Thymus (tissue), 11 donors: Measurements from ENCODE around the gene HES4. TPM values are rescaled to one million over a fixed set of nuclear protein-coding genes. Genes with fewer than 3 reads are reported as not detected.

Experiments used
- DNase-seq, 9 donors: peaks; one replicate each; pipeline ENCODE4 v3.0.0-alpha.2; 2013; ENCODE audit warnings: low spot score in 9 of 9, low read depth in 6 of 9, missing footprints in 1 of 9
- H3K27ac ChIP-seq, 2 donors: one replicate each; pipeline ENCODE4 v1.5.1; 2013; ENCODE audit warnings: control low read depth in 1 of 2, low read depth in 1 of 2, low read length in 1 of 2, mild to moderate bottlenecking in 1 of 2, moderate library complexity in 1 of 2
- H3K27me3 ChIP-seq, 2 donors: one replicate each; pipeline ENCODE4 v1.5.1; 2013; ENCODE audit warnings: low read length in 1 of 2; ENCODE audit not compliant: control insufficient read depth in 2 of 2, insufficient read depth in 1 of 2
- H3K36me3 ChIP-seq, 2 donors: one replicate each; pipeline ENCODE4 v1.5.1; 2013; ENCODE audit warnings: low read length in 1 of 2, mild to moderate bottlenecking in 1 of 2, moderate library complexity in 1 of 2; ENCODE audit not compliant: control insufficient read depth in 2 of 2, insufficient read depth in 2 of 2
- H3K4me1 ChIP-seq, 2 donors: one replicate each; pipeline ENCODE4 v1.5.1; 2013; ENCODE audit warnings: low read length in 2 of 2; ENCODE audit not compliant: control insufficient read depth in 2 of 2, insufficient read depth in 2 of 2
- H3K4me3 ChIP-seq, 2 donors: one replicate each; pipeline ENCODE4 v1.5.1; 2013; ENCODE audit warnings: low read length in 2 of 2, control low read depth in 1 of 2, mild to moderate bottlenecking in 1 of 2
- H3K9me3 ChIP-seq, 2 donors: one replicate each; pipeline ENCODE4 v1.5.1; 2013; ENCODE audit warnings: low read length in 1 of 2, mild to moderate bottlenecking in 1 of 2; ENCODE audit not compliant: control insufficient read depth in 2 of 2, insufficient read depth in 1 of 2
- WGBS: extraction: QIAGEN DNeasy Blood & Tissue Kit; methylation state at CpG from one replicate; pipeline ENCODE4 v1.1.7; 2013; 5-methylcytosine and 5-hydroxymethylcytosine counted together
- polyA plus RNA-seq: library from polyadenylated mRNA; stranded (reverse); fragments of 200-250 nt; gene quantifications from one replicate; pipeline ENCODE4 v1.2.3, GENCODE V29; 2013
- total RNA-seq: library from RNA; stranded (reverse); fragments of 120-200 nt; gene quantifications from one replicate; pipeline ENCODE4 v1.2.4, GENCODE V29; 2013
- donor health status: healthy.

Gene HES4
- total and polyA plus RNA-seq, 2 donors: 15.5 to 61.3 TPM

- H3K27ac ChIP-seq: no peak overlapping the region
- H3K4me1 ChIP-seq: peaks cover 10% of the 10 kb centered on the region in 2 donors
- peaks cover 10 to 13% of the 10 kb centered on the region in 2 donors for H3K27me3 ChIP-seq
- 97% methylated on average over 34 of the region's 34 CpGs for WGBS
- H3K9me3 ChIP-seq: peaks cover 2 to 7% of the 10 kb centered on the region in 2 donors
- no peak overlapping the region for H3K4me3 ChIP-seq
- H3K36me3 ChIP-seq: peaks cover 0 to 4% of the 10 kb centered on the region in 2 donors
- no peak for DNase-seq
Observed at GRCh38 chr1:1044455-1045078, 44.7 kb upstream of the HES4 start.

GRCh38 chr1:1043921-1044320, 44.0 kb upstream of the HES4 start:
- no peak overlapping the region for H3K4me3 ChIP-seq
- H3K27ac ChIP-seq: no peak overlapping the region
- peaks cover 2 to 4% of the 10 kb centered on the region in 2 donors for H3K9me3 ChIP-seq
- 98% methylated on average over 33 of the region's 33 CpGs for WGBS
- H3K36me3 ChIP-seq: peaks cover 0 to 4% of the 10 kb centered on the region in 2 donors
- no peak for DNase-seq
- peaks cover 11 to 17% of the 10 kb centered on the region in 2 donors for H3K4me1 ChIP-seq
- peaks cover 17 to 20% of the 10 kb centered on the region in 2 donors for H3K27me3 ChIP-seq

- Histone ChIP-seq H3K27ac (no peak overlapping the region), H3K4me1 (peaks cover 11 to 18% of the 10 kb centered on the region in 2 donors), H3K9me3 (peaks cover 2 to 4% of the 10 kb centered on the region in 2 donors), H3K27me3 (peaks cover 22 to 25% of the 10 kb centered on the region in 2 donors), H3K36me3 (peaks cover 0 to 4% of the 10 kb centered on the region in 2 donors), H3K4me3 (no peak overlapping the region)
- no peak for DNase-seq
- 96% methylated on average over 27 of the region's 27 CpGs for WGBS
Observed at GRCh38 chr1:1043411-1043810, 43.5 kb upstream of the HES4 start.

- Histone ChIP-seq H3K27ac (no peak overlapping the region), H3K36me3 (peaks cover 0 to 4% of the 10 kb centered on the region in 2 donors), H3K4me3 (no peak overlapping the region)
Observed at GRCh38 chr1:1042835-1043234, 42.9 kb upstream of the HES4 start.

GRCh38 chr1:1041873-1042272, 42.0 kb upstream of the HES4 start:
- peaks cover 31 to 40% of the 10 kb centered on the region in 2 donors for H3K27me3 ChIP-seq
- DNase-seq: no peak
- H3K27ac ChIP-seq: no peak overlapping the region
- H3K36me3 ChIP-seq: peaks cover 0 to 2% of the 10 kb centered on the region in 2 donors
- no peak overlapping the region for H3K4me3 ChIP-seq
- peaks cover 2 to 6% of the 10 kb centered on the region in 2 donors for H3K9me3 ChIP-seq
- peaks cover 11 to 18% of the 10 kb centered on the region in 2 donors for H3K4me1 ChIP-seq
- WGBS: 95% methylated on average over 25 of the region's 25 CpGs

More at GRCh38 chr1:1042835-1043234, 42.9 kb upstream of the HES4 start:
- 96% methylated on average over 10 of the region's 10 CpGs for WGBS
- no peak for DNase-seq
- peaks cover 2 to 4% of the 10 kb centered on the region in 2 donors for H3K9me3 ChIP-seq
- H3K27me3 ChIP-seq: peaks cover 27 to 30% of the 10 kb centered on the region in 2 donors
- H3K4me1 ChIP-seq: peaks cover 11 to 18% of the 10 kb centered on the region in 2 donors

GRCh38 chr1:1041092-1041523, 41.2 kb upstream of the HES4 start:
- no peak for DNase-seq
- no peaks in the 10 kb centered on the region for H3K36me3 ChIP-seq
- no peak overlapping the region for H3K27ac ChIP-seq
- H3K27me3 ChIP-seq: peaks cover 36 to 48% of the 10 kb centered on the region in 2 donors
- 58% methylated on average over 51 of the region's 60 CpGs for WGBS
- peaks cover 2 to 9% of the 10 kb centered on the region in 2 donors for H3K9me3 ChIP-seq
- H3K4me3 ChIP-seq: no peak overlapping the region
- H3K4me1 ChIP-seq: peaks cover 11 to 18% of the 10 kb centered on the region in 2 donors

- peak in 7 of 9 donors; percentile 33 to 85 (median 70) for DNase-seq
- Histone ChIP-seq H3K4me1 (peaks cover 11 to 18% of the 10 kb centered on the region in 2 donors), H3K27ac (no peak overlapping the region), H3K36me3 (no peaks in the 10 kb centered on the region), H3K4me3 (peak overlapping the region; percentile 22 to 43), H3K9me3 (peaks cover 2 to 9% of the 10 kb centered on the region in 2 donors), H3K27me3 (peaks cover 38 to 56% of the 10 kb centered on the region in 2 donors)
- WGBS: 3% methylated on average over 99 of the region's 99 CpGs
Observed at GRCh38 chr1:1040004-1040991, 40.4 kb upstream of the HES4 start.

GRCh38 chr1:1039145-1039910, 39.4 kb upstream of the HES4 start:
- Histone ChIP-seq H3K27ac (no peak overlapping the region), H3K4me3 (no peak overlapping the region), H3K4me1 (peaks cover 12 to 18% of the 10 kb centered on the region in 2 donors), H3K36me3 (no peaks in the 10 kb centered on the region), H3K9me3 (peaks cover 2 to 6% of the 10 kb centered on the region in 2 donors), H3K27me3 (peaks cover 48 to 66% of the 10 kb centered on the region in 2 donors)
- WGBS: 11% methylated on average over 17 of the region's 17 CpGs
- no peak for DNase-seq
